H9 (cell line): Measurements from ENCODE around the gene VEGFB. TPM values are rescaled to one million over a fixed set of nuclear protein-coding genes. Genes with fewer than 3 reads are reported as not detected.

Experiments used
- DNase-seq: peaks from one replicate; pipeline ENCODE4 v3.0.0-alpha.2; 2017
- H2AFZ ChIP-seq: one replicate; pipeline ENCODE4 v1.6.1; 2013; ENCODE audit warnings: mild to moderate bottlenecking, low read length, control low read depth, moderate library complexity
- H2AK5ac ChIP-seq: 2 replicates; pipeline ENCODE4 v1.6.1; 2013; ENCODE audit warnings: low read length, control low read depth, mixed read lengths; ENCODE audit not compliant: insufficient read length
- H2BK120ac ChIP-seq: one replicate; pipeline ENCODE4 v1.6.1; 2013; ENCODE audit warnings: low read depth, mild to moderate bottlenecking, low read length, control low read depth, inconsistent platforms; ENCODE audit not compliant: poor library complexity, severe bottlenecking
- H2BK12ac ChIP-seq: 2 replicates; pipeline ENCODE4 v1.6.1; 2013; ENCODE audit warnings: low read length, control low read depth, mixed read lengths, low read depth; ENCODE audit not compliant: insufficient read length
- H2BK15ac ChIP-seq: 2 replicates; pipeline ENCODE4 v1.6.1; 2013; ENCODE audit warnings: low read depth, low read length, control low read depth
- H2BK20ac ChIP-seq: one replicate; pipeline ENCODE4 v1.6.1; 2013; ENCODE audit warnings: low read depth, mild to moderate bottlenecking, low read length, control low read depth, inconsistent platforms; ENCODE audit not compliant: poor library complexity, severe bottlenecking
- H2BK5ac ChIP-seq: 2 replicates; pipeline ENCODE4 v1.6.1; 2013; ENCODE audit warnings: low read length, control low read depth, mixed read lengths; ENCODE audit not compliant: insufficient read length
- H3K14ac ChIP-seq: 2 replicates; pipeline ENCODE4 v1.6.1; 2013; ENCODE audit warnings: low read length, control low read depth; ENCODE audit not compliant: insufficient read depth
- H3K18ac ChIP-seq: 2 replicates; pipeline ENCODE4 v1.6.1; 2013; ENCODE audit warnings: low read depth, mild to moderate bottlenecking, mixed read lengths, low read length, control low read depth; ENCODE audit not compliant: insufficient read length
- H3K23ac ChIP-seq: 2 replicates; pipeline ENCODE4 v1.6.1; 2013; ENCODE audit warnings: low read length, control low read depth, mixed read lengths, low read depth; ENCODE audit not compliant: insufficient read length
- H3K23me2 ChIP-seq: 2 replicates; pipeline ENCODE4 v1.6.1; 2013; ENCODE audit warnings: low read depth, mild to moderate bottlenecking, mixed read lengths, low read length, control low read depth; ENCODE audit not compliant: insufficient read length, poor library complexity, severe bottlenecking
- H3K27ac ChIP-seq: 2 replicates; pipeline ENCODE4 v1.5.1; 2013; ENCODE audit warnings: low read length, control low read depth, mixed read lengths, low read depth; ENCODE audit not compliant: insufficient read length
- H3K27me3 ChIP-seq: 2 replicates; pipeline ENCODE4 v1.6.1; 2013; ENCODE audit warnings: low read length, control low read depth, inconsistent platforms; ENCODE audit not compliant: insufficient read depth
- H3K4ac ChIP-seq: 2 replicates; pipeline ENCODE4 v1.6.1; 2013; ENCODE audit warnings: low read depth, mild to moderate bottlenecking, control low read depth, inconsistent platforms, low read length, moderate library complexity
- H3K4me1 ChIP-seq: 2 replicates; pipeline ENCODE4 v1.6.1; 2013; ENCODE audit warnings: low read length, control low read depth, inconsistent platforms; ENCODE audit not compliant: insufficient read depth
- H3K4me2 ChIP-seq: 2 replicates; pipeline ENCODE4 v1.6.1; 2013; ENCODE audit warnings: low read length, control low read depth, mixed read lengths; ENCODE audit not compliant: insufficient read length, insufficient read depth
- H3K56ac ChIP-seq: 2 replicates; pipeline ENCODE4 v1.6.1; 2013; ENCODE audit warnings: low read depth, mild to moderate bottlenecking, mixed read lengths, low read length, control low read depth; ENCODE audit not compliant: insufficient read length
- H3K79me1 ChIP-seq: 2 replicates; pipeline ENCODE4 v1.6.1; 2013; ENCODE audit warnings: low read depth, mild to moderate bottlenecking, moderate library complexity, low read length, control low read depth, inconsistent platforms; ENCODE audit not compliant: insufficient read depth, poor library complexity, severe bottlenecking
- H3K79me2 ChIP-seq: 2 replicates; pipeline ENCODE4 v1.6.1; 2013; ENCODE audit warnings: low read length, control low read depth, inconsistent platforms; ENCODE audit not compliant: insufficient read depth
- H3K9ac ChIP-seq: 2 replicates; pipeline ENCODE4 v1.6.1; 2013; ENCODE audit warnings: low read length, control low read depth, mixed read lengths; ENCODE audit not compliant: insufficient read length; ENCODE audit errors: extremely low read depth
- H3K9me3 ChIP-seq: one replicate; pipeline ENCODE4 v1.6.1; 2013; ENCODE audit warnings: low read depth, low read length, inconsistent platforms; ENCODE audit not compliant: control insufficient read depth
- H3T11ph ChIP-seq: one replicate; pipeline ENCODE4 v1.6.1; 2013; ENCODE audit warnings: mild to moderate bottlenecking, low read length, control low read depth, inconsistent platforms
- H4K20me1 ChIP-seq: one replicate; pipeline ENCODE4 v1.6.1; 2013; ENCODE audit not compliant: control insufficient read depth, insufficient read length, insufficient read depth
- H4K5ac ChIP-seq: 2 replicates; pipeline ENCODE4 v1.6.1; 2013; ENCODE audit warnings: low read depth, mild to moderate bottlenecking, mixed read lengths, low read length, control low read depth; ENCODE audit not compliant: insufficient read length
- H4K8ac ChIP-seq: replicated peaks from 2 replicates; pipeline ENCODE4 v1.6.1; 2013; ENCODE audit warnings: low read length, control low read depth, mixed read lengths, low read depth; ENCODE audit not compliant: insufficient read length
- H4K91ac ChIP-seq: 2 replicates; pipeline ENCODE4 v1.6.1; 2013; ENCODE audit warnings: low read depth, mild to moderate bottlenecking, moderate library complexity, mixed read lengths, low read length, control low read depth; ENCODE audit not compliant: insufficient read length
- H3K27ac Mint-ChIP-seq, 3 experiments: 2 replicates in 2 of 3; 3 replicates in 1 of 3; pipeline ENCODE4 v1.8.0; 2020 to 2021; ENCODE audit warnings: mixed read lengths in 3 of 3, mild to moderate bottlenecking in 1 of 3, moderate library complexity in 1 of 3
- H3K27me3 Mint-ChIP-seq: 2 replicates; pipeline ENCODE4 v1.8.0; 2021; ENCODE audit warnings: low read depth, mild to moderate bottlenecking, moderate library complexity, mixed read lengths
- H3K36me3 Mint-ChIP-seq, 3 experiments: 2 replicates in 2 of 3; 3 replicates in 1 of 3; pipeline ENCODE4 v1.8.0; 2020 to 2021; ENCODE audit warnings: low read depth in 3 of 3, mixed read lengths in 3 of 3; ENCODE audit not compliant: insufficient read depth in 1 of 3
- H3K4me1 Mint-ChIP-seq, 2 experiments: 2 replicates each; pipeline ENCODE4 v1.8.0; 2020; ENCODE audit warnings: mixed read lengths in 2 of 2
- H3K4me3 Mint-ChIP-seq, 2 experiments: 2 replicates in 1 of 2; 3 replicates in 1 of 2; pipeline ENCODE4 v1.8.0; 2020 to 2021; ENCODE audit warnings: mild to moderate bottlenecking in 2 of 2, mixed read lengths in 2 of 2, moderate library complexity in 1 of 2
- H3K9me3 Mint-ChIP-seq, 2 experiments: 2 replicates in 1 of 2; 3 replicates in 1 of 2; pipeline ENCODE4 v1.8.0; 2020; ENCODE audit warnings: mild to moderate bottlenecking in 2 of 2, mixed read lengths in 2 of 2, moderate library complexity in 1 of 2
- CTCF ChIP-seq: fragments of 200-600 bp; sonication (generic); conservative IDR thresholded peaks from 3 replicates; pipeline ENCODE4 v1.8.0; 2021; ENCODE audit warnings: antibody characterized with exemption, mild to moderate bottlenecking
- WGBS: extraction: QIAGEN DNeasy Blood & Tissue Kit; methylation state at CpG from one replicate; pipeline ENCODE4 v1.1.7; 2013; ENCODE audit warnings: missing lambda C conversion rate, low lambda C conversion rate, mixed read lengths; ENCODE audit not compliant: insufficient read length; ENCODE audit errors: extremely low coverage; 5-methylcytosine and 5-hydroxymethylcytosine counted together
- total RNA-seq: library from RNA; stranded (reverse); gene quantifications from 2 replicates; pipeline ENCODE4 v1.2.1, GENCODE V29; 2021

VEGFB gene
- total RNA-seq, 1 experiment from 2014 or later, result 57.7 TPM

GRCh38 chr11:64260147-64260708, 25.8 kb downstream of the VEGFB start:
- Histone ChIP-seq H2AK5ac (no peak overlapping the region), H3K79me2 (no peaks in the 10 kb centered on the region), H2BK20ac (no peak overlapping the region), H2BK5ac (no peak overlapping the region), H3K14ac (no peak overlapping the region), H3K23me2 (no peaks in the 10 kb centered on the region), H3K18ac (no peak overlapping the region), H4K20me1 (no peaks in the 10 kb centered on the region), H2AFZ (no peak overlapping the region), H3K9ac (no peak overlapping the region), H4K8ac (no peak overlapping the region), H4K5ac (no peak overlapping the region), H3K27me3 (no peaks in the 10 kb centered on the region), H3K9me3 (no peaks in the 10 kb centered on the region), H3K4ac (no peak overlapping the region), H2BK12ac (no peak overlapping the region), H3K27ac (no peak overlapping the region), H3K4me1 (no peaks in the 10 kb centered on the region), H2BK120ac (no peak overlapping the region), H3K4me2 (no peak overlapping the region), H4K91ac (no peak overlapping the region), H3T11ph (no peak overlapping the region), H3K23ac (no peak overlapping the region), H3K56ac (no peak overlapping the region), H2BK15ac (no peak overlapping the region), H3K79me1 (no peaks in the 10 kb centered on the region)
- Mint-ChIP-seq H3K36me3 (peaks cover 47 to 83% (median 68%) of the 10 kb centered on the region in 3 experiments), H3K27ac (peak overlapping the region in 1 of 3 experiments; percentile 13; a peak in 1 of 7 replicates), H3K4me1 (peaks cover 0 to 8% of the 10 kb centered on the region in 2 experiments; a peak in 3 of 4 replicates), H3K9me3 (no peaks in the 10 kb centered on the region), H3K27me3 (no peaks in the 10 kb centered on the region), H3K4me3 (no peak overlapping the region)
- WGBS, result no CpG with 5 or more reads among the region's 6 CpGs
- no peak for TF ChIP-seq CTCF
- DNase-seq, result no peak
